Stimulated activated naive CD4-positive, alpha-beta T cell (primary cell): ENCODE results near the gene KCNQ1.

Experiments used
- DNase-seq, 6 experiments: peaks; one replicate each; lab custom pipeline; 2025; lab: John Stamatoyannopoulos, UW

Gene KCNQ1

GRCh38 chr11:2716376-2717095 is 271.7 kb downstream of the KCNQ1 start:
- DNase-seq, result no peak

- DNase-seq, result no peak
Observed at GRCh38 chr11:2717561-2718325, 272.9 kb downstream of the KCNQ1 start.

GRCh38 chr11:2718817-2719438 is 274.1 kb downstream of the KCNQ1 start:
- no peak for DNase-seq

- no peak for DNase-seq
Observed at GRCh38 chr11:2719831-2720590, 275.2 kb downstream of the KCNQ1 start.

GRCh38 chr11:2721210-2721916 is 276.6 kb downstream of the KCNQ1 start:
- DNase-seq, result no peak

GRCh38 chr11:2722955-2723354 is 278.1 kb downstream of the KCNQ1 start:
- no peak for DNase-seq

GRCh38 chr11:2724104-2724503 is 279.3 kb downstream of the KCNQ1 start:
- DNase-seq, result no peak

- DNase-seq, result no peak
Observed at GRCh38 chr11:2724653-2725367, 280.0 kb downstream of the KCNQ1 start.

- no peak for DNase-seq
Observed at GRCh38 chr11:2725368-2726300, 280.8 kb downstream of the KCNQ1 start.

- DNase-seq, result no peak
Observed at GRCh38 chr11:2726964-2727363, 282.2 kb downstream of the KCNQ1 start.

- DNase-seq, result no peak
Observed at GRCh38 chr11:2728128-2728662, 283.4 kb downstream of the KCNQ1 start.

GRCh38 chr11:2728663-2729332 is 284.0 kb downstream of the KCNQ1 start:
- no peak for DNase-seq

- DNase-seq, result no peak
Observed at GRCh38 chr11:2729841-2730240, 285.0 kb downstream of the KCNQ1 start.

GRCh38 chr11:2730272-2731129 is 285.7 kb downstream of the KCNQ1 start:
- no peak for DNase-seq

- DNase-seq, result no peak
Observed at GRCh38 chr11:2731130-2732125, 286.6 kb downstream of the KCNQ1 start.

GRCh38 chr11:2732261-2732939 is 287.6 kb downstream of the KCNQ1 start:
- DNase-seq, result no peak
